Measurements from ENCODE around the gene ALB.

The ALB gene

GRCh38 chr4:73417342-73417741 lies 13.3 kb downstream of the ALB start:
- Histone ChIP-seq H3K79me2 (ENCODE audit: insufficient read depth, low read length) (no peaks in the 10 kb centered on the region), H4K20me1 (ENCODE audit: low read depth, low read length) (no peaks in the 10 kb centered on the region), H3K27ac (ENCODE audit: low read depth, low read length) (no peak overlapping the region), H3K27me3 (ENCODE audit: low read length) (no peaks in the 10 kb centered on the region), H3K9me2 (replicated peaks; ENCODE audit: insufficient read depth, low read length) (no peaks in the 10 kb centered on the region), H3K4me3 (ENCODE audit: insufficient read depth, low read length, poor library complexity, severe bottlenecking) (no peak overlapping the region), H3F3A (ENCODE audit: insufficient read depth) (no peaks in the 10 kb centered on the region), H3K9ac (ENCODE audit: low read length) (no peak overlapping the region), H2AFZ (ENCODE audit: low read depth, low read length, severe bottlenecking) (no peak overlapping the region), H3K4me2 (ENCODE audit: low read depth, low read length, poor library complexity, severe bottlenecking) (no peak overlapping the region), H3K36me3 (ENCODE audit: low read length) (no peaks in the 10 kb centered on the region), H3K9me3 (ENCODE audit: insufficient read depth, low read length) (no peaks in the 10 kb centered on the region)
- TF ChIP-seq EZH2phosphoT487 (conservative IDR thresholded peaks at IDR 0.05; ENCODE audit: low read length): no peak
- TF ChIP-seq, protein P1, sequence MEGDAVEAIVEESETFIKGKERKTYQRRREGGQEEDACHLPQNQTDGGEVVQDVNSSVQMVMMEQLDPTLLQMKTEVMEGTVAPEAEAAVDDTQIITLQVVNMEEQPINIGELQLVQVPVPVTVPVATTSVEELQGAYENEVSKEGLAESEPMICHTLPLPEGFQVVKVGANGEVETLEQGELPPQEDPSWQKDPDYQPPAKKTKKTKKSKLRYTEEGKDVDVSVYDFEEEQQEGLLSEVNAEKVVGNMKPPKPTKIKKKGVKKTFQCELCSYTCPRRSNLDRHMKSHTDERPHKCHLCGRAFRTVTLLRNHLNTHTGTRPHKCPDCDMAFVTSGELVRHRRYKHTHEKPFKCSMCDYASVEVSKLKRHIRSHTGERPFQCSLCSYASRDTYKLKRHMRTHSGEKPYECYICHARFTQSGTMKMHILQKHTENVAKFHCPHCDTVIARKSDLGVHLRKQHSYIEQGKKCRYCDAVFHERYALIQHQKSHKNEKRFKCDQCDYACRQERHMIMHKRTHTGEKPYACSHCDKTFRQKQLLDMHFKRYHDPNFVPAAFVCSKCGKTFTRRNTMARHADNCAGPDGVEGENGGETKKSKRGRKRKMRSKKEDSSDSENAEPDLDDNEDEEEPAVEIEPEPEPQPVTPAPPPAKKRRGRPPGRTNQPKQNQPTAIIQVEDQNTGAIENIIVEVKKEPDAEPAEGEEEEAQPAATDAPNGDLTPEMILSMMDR (IDR thresholded peaks at IDR 0.05; ENCODE audit: insufficient read depth, low read length, poor library complexity, severe bottlenecking): no peak

DNA sequence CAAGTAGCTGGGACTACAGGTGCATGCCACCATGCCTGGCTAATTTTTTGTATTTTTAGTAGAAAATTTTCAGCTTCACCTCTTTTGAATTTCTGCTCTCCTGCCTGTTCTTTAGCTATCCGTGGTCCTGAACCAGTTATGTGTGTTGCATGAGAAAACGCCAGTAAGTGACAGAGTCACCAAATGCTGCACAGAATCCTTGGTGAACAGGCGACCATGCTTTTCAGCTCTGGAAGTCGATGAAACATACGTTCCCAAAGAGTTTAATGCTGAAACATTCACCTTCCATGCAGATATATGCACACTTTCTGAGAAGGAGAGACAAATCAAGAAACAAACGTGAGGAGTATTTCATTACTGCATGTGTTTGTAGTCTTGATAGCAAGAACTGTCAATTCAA lies 13.9 kb downstream of the ALB start:
- TF ChIP-seq, protein P1 (IDR thresholded peaks at IDR 0.05; ENCODE audit: insufficient read depth, low read length, poor library complexity, severe bottlenecking): no peak
- no peak for TF ChIP-seq EZH2phosphoT487 (conservative IDR thresholded peaks at IDR 0.05; ENCODE audit: low read length)
- Histone ChIP-seq H4K20me1 (ENCODE audit: low read depth, low read length) (no peaks in the 10 kb centered on the region), H3F3A (ENCODE audit: insufficient read depth) (no peaks in the 10 kb centered on the region), H3K27me3 (ENCODE audit: low read length) (no peaks in the 10 kb centered on the region), H3K9ac (ENCODE audit: low read length) (no peak overlapping the region), H3K36me3 (ENCODE audit: low read length) (no peaks in the 10 kb centered on the region), H2AFZ (ENCODE audit: low read depth, low read length, severe bottlenecking) (no peak overlapping the region), H3K9me2 (replicated peaks; ENCODE audit: insufficient read depth, low read length) (no peaks in the 10 kb centered on the region), H3K79me2 (ENCODE audit: insufficient read depth, low read length) (no peaks in the 10 kb centered on the region), H3K27ac (ENCODE audit: low read depth, low read length) (no peak overlapping the region), H3K4me3 (ENCODE audit: insufficient read depth, low read length, poor library complexity, severe bottlenecking) (no peak overlapping the region), H3K4me2 (ENCODE audit: low read depth, low read length, poor library complexity, severe bottlenecking) (no peak overlapping the region), H3K9me3 (ENCODE audit: insufficient read depth, low read length) (no peaks in the 10 kb centered on the region)

DNA sequence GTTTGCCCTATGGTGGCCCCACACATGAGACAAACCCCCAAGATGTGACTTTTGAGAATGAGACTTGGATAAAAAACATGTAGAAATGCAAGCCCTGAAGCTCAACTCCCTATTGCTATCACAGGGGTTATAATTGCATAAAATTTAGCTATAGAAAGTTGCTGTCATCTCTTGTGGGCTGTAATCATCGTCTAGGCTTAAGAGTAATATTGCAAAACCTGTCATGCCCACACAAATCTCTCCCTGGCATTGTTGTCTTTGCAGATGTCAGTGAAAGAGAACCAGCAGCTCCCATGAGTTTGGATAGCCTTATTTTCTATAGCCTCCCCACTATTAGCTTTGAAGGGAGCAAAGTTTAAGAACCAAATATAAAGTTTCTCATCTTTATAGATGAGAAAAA lies 14.6 kb downstream of the ALB start:
- Histone ChIP-seq H3K4me3 (ENCODE audit: insufficient read depth, low read length, poor library complexity, severe bottlenecking) (no peak overlapping the region), H3K79me2 (ENCODE audit: insufficient read depth, low read length) (no peaks in the 10 kb centered on the region), H3K9ac (ENCODE audit: low read length) (no peak overlapping the region), H3K36me3 (ENCODE audit: low read length) (no peaks in the 10 kb centered on the region), H3K9me3 (ENCODE audit: insufficient read depth, low read length) (no peaks in the 10 kb centered on the region), H3K9me2 (replicated peaks; ENCODE audit: insufficient read depth, low read length) (no peaks in the 10 kb centered on the region), H3K4me2 (ENCODE audit: low read depth, low read length, poor library complexity, severe bottlenecking) (no peak overlapping the region), H3K27me3 (ENCODE audit: low read length) (no peaks in the 10 kb centered on the region), H4K20me1 (ENCODE audit: low read depth, low read length) (no peaks in the 10 kb centered on the region), H3K27ac (ENCODE audit: low read depth, low read length) (no peak overlapping the region), H3F3A (ENCODE audit: insufficient read depth) (no peaks in the 10 kb centered on the region), H2AFZ (ENCODE audit: low read depth, low read length, severe bottlenecking) (no peak overlapping the region)
- TF ChIP-seq EZH2phosphoT487 (conservative IDR thresholded peaks at IDR 0.05; ENCODE audit: low read length): no peak
- TF ChIP-seq, protein P1 (IDR thresholded peaks at IDR 0.05; ENCODE audit: insufficient read depth, low read length, poor library complexity, severe bottlenecking): no peak
